NCI-H345 (cell line): Measurements from ENCODE around the gene VARS2.
"Not testable (repeated sequence)": the region's sequence is repeated elsewhere in the genome, so short reads cannot be mapped to it uniquely, and the experiment has no call there.

Experiments
- DNase-seq: peaks from one replicate; lab custom pipeline; 2025; lab: John Stamatoyannopoulos, UW

Gene VARS2

GRCh38 chr6:30914076-30914853, at the start of gene VARS2:
TSS of gene VARS2 (plus strand) at chr6:30914238. CDS start at chr6:30914837, 599 bp downstream.
- DNase-seq: peak; percentile 85

GRCh38 chr6:30864325-30864724, 49.7 kb upstream of the VARS2 start:
- no peak for DNase-seq

GRCh38 chr6:30869241-30869749, 44.7 kb upstream of the VARS2 start:
- not testable (repeated sequence) for DNase-seq

GRCh38 chr6:30870546-30870945, 43.5 kb upstream of the VARS2 start:
- DNase-seq: no peak

GRCh38 chr6:30871592-30872183, 42.4 kb upstream of the VARS2 start:
- DNase-seq: no peak

- DNase-seq: no peak
These were observed 40.8 kb upstream of the VARS2 start for GRCh38 chr6:30873137-30873640.

GRCh38 chr6:30873795-30874194, 40.2 kb upstream of the VARS2 start:
- DNase-seq: not testable (repeated sequence)

GRCh38 chr6:30875244-30876038, 38.6 kb upstream of the VARS2 start:
- DNase-seq: no peak

- DNase-seq: no peak
These were observed 37.9 kb upstream of the VARS2 start for GRCh38 chr6:30876039-30876730.

- DNase-seq: peak; percentile 88
These were observed 36.4 kb upstream of the VARS2 start for GRCh38 chr6:30877419-30878262.

- DNase-seq: no peak
These were observed 34.2 kb upstream of the VARS2 start for GRCh38 chr6:30879684-30880427.

GRCh38 chr6:30880698-30881252, 33.3 kb upstream of the VARS2 start:
- DNase-seq: peak; percentile 10

- DNase-seq: no peak
These were observed 32.4 kb upstream of the VARS2 start for GRCh38 chr6:30881392-30882203.

GRCh38 chr6:30882204-30882758, 31.8 kb upstream of the VARS2 start:
- no peak for DNase-seq

- DNase-seq: peak; percentile 70
These were observed 31.0 kb upstream of the VARS2 start for GRCh38 chr6:30882759-30883684.

- DNase-seq: peak; percentile 69
These were observed 30.1 kb upstream of the VARS2 start, which contains the start of gene DDR1 for GRCh38 chr6:30883685-30884520. TSS of gene DDR1 (plus strand) at chr6:30884519. CDS start at chr6:30888730, 4,211 bp downstream.
